Measurements from ENCODE around the gene DGCR2. TPM values are rescaled to one million over a fixed set of nuclear protein-coding genes. Genes with fewer than 3 reads are reported as not detected.

Gene DGCR2
- polyA plus RNA-seq, 1 donor from 2014 or later: 67.1 TPM

- Histone ChIP-seq H3K9ac (ENCODE audit: low read length) (no peak overlapping the region), H3K4me3 (ENCODE audit: low read length) (no peak overlapping the region), H4K20me1 (ENCODE audit: insufficient read depth) (no peaks in the 10 kb centered on the region), H3K27ac (ENCODE audit: low read length) (no peak overlapping the region), H2AFZ (ENCODE audit: low read depth, low read length) (no peak overlapping the region), H3K79me2 (replicated peaks; ENCODE audit: insufficient read depth, low read length) (no peaks in the 10 kb centered on the region), H3K4me2 (ENCODE audit: low read length) (no peak overlapping the region), H3K9me3 (ENCODE audit: low read length) (no peaks in the 10 kb centered on the region), H3K36me3 (ENCODE audit: insufficient read depth, low read length) (no peaks in the 10 kb centered on the region), H3K9me2 (ENCODE audit: insufficient read depth, low read length) (no peaks in the 10 kb centered on the region), H3K27me3 (ENCODE audit: insufficient read depth, low read depth, low read length) (no peaks in the 10 kb centered on the region), H3F3A (ENCODE audit: insufficient read depth, low read length, poor library complexity, severe bottlenecking) (no peaks in the 10 kb centered on the region)
- TF ChIP-seq SMC3 (conservative IDR thresholded peaks at IDR 0.05; ENCODE audit: poor library complexity) (no peak), TAF1 (IDR thresholded peaks at IDR 0.05; ENCODE audit: low read depth) (no peak), MXI1 (conservative IDR thresholded peaks at IDR 0.05; ENCODE audit: poor library complexity, severe bottlenecking) (no peak), RAD21 (conservative IDR thresholded peaks at IDR 0.05) (no peak)
- TF ChIP-seq, protein P1, sequence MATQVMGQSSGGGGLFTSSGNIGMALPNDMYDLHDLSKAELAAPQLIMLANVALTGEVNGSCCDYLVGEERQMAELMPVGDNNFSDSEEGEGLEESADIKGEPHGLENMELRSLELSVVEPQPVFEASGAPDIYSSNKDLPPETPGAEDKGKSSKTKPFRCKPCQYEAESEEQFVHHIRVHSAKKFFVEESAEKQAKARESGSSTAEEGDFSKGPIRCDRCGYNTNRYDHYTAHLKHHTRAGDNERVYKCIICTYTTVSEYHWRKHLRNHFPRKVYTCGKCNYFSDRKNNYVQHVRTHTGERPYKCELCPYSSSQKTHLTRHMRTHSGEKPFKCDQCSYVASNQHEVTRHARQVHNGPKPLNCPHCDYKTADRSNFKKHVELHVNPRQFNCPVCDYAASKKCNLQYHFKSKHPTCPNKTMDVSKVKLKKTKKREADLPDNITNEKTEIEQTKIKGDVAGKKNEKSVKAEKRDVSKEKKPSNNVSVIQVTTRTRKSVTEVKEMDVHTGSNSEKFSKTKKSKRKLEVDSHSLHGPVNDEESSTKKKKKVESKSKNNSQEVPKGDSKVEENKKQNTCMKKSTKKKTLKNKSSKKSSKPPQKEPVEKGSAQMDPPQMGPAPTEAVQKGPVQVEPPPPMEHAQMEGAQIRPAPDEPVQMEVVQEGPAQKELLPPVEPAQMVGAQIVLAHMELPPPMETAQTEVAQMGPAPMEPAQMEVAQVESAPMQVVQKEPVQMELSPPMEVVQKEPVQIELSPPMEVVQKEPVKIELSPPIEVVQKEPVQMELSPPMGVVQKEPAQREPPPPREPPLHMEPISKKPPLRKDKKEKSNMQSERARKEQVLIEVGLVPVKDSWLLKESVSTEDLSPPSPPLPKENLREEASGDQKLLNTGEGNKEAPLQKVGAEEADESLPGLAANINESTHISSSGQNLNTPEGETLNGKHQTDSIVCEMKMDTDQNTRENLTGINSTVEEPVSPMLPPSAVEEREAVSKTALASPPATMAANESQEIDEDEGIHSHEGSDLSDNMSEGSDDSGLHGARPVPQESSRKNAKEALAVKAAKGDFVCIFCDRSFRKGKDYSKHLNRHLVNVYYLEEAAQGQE (IDR thresholded peaks at IDR 0.05; ENCODE audit: borderline replicate concordance): no peak
Observed at GRCh38 chr22:19136915-19137314, 14.7 kb upstream of the DGCR2 start.

DNA sequence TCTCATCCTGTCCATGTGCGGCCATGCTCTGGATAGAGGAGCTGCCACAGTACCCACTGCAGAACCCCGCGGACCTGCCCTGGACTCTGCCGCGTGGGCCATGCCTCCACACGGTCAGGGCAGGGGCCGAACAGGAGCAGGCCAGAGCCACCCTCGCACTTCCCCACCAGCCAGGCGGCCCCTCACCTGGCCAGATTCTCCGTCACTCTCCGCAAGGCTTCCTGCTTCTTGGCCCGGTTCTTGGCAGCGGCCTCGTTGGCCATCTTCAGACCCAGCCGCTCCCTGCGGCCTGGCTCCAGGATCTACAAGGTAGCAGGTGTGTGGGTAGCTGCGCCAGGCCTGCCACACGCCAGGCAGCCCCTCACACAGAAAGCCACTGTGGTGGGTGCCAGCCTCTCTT, 12.7 kb upstream of the DGCR2 start:
- TF ChIP-seq TAF1 (IDR thresholded peaks at IDR 0.05; ENCODE audit: low read depth) (no peak), EP300 (conservative IDR thresholded peaks at IDR 0.05; ENCODE audit: poor library complexity, severe bottlenecking) (no peak), POLR2AphosphoS5 (IDR thresholded peaks at IDR 0.05) (no peak), SMC3 (conservative IDR thresholded peaks at IDR 0.05; ENCODE audit: poor library complexity) (no peak), MXI1 (conservative IDR thresholded peaks at IDR 0.05; ENCODE audit: poor library complexity, severe bottlenecking) (no peak), EZH2 (IDR thresholded peaks at IDR 0.05; ENCODE audit: borderline replicate concordance, insufficient read depth, low read length, poor library complexity, severe bottlenecking) (no peak), RAD21 (conservative IDR thresholded peaks at IDR 0.05) (no peak)
- TF ChIP-seq, protein P1 (IDR thresholded peaks at IDR 0.05; ENCODE audit: borderline replicate concordance): no peak
- TF ChIP-seq, protein P2, sequence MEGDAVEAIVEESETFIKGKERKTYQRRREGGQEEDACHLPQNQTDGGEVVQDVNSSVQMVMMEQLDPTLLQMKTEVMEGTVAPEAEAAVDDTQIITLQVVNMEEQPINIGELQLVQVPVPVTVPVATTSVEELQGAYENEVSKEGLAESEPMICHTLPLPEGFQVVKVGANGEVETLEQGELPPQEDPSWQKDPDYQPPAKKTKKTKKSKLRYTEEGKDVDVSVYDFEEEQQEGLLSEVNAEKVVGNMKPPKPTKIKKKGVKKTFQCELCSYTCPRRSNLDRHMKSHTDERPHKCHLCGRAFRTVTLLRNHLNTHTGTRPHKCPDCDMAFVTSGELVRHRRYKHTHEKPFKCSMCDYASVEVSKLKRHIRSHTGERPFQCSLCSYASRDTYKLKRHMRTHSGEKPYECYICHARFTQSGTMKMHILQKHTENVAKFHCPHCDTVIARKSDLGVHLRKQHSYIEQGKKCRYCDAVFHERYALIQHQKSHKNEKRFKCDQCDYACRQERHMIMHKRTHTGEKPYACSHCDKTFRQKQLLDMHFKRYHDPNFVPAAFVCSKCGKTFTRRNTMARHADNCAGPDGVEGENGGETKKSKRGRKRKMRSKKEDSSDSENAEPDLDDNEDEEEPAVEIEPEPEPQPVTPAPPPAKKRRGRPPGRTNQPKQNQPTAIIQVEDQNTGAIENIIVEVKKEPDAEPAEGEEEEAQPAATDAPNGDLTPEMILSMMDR (IDR thresholded peaks at IDR 0.05; ENCODE audit: poor library complexity, severe bottlenecking): no peak
- no peak overlapping the region for H3K4me3 ChIP-seq (ENCODE audit: low read length)
- no peaks in the 10 kb centered on the region for H4K20me1 ChIP-seq (ENCODE audit: insufficient read depth)
- H3F3A ChIP-seq (ENCODE audit: insufficient read depth, low read length, poor library complexity, severe bottlenecking): no peaks in the 10 kb centered on the region
- H3K9ac ChIP-seq (ENCODE audit: low read length): no peak overlapping the region
- H3K9me2 ChIP-seq (ENCODE audit: insufficient read depth, low read length): no peaks in the 10 kb centered on the region
- no peak overlapping the region for H3K4me2 ChIP-seq (ENCODE audit: low read length)
- H3K36me3 ChIP-seq (ENCODE audit: insufficient read depth, low read length): no peaks in the 10 kb centered on the region
- H3K79me2 ChIP-seq (replicated peaks; ENCODE audit: insufficient read depth, low read length): no peaks in the 10 kb centered on the region
- H3K9me3 ChIP-seq (ENCODE audit: low read length): no peaks in the 10 kb centered on the region
- H2AFZ ChIP-seq (ENCODE audit: low read depth, low read length): no peak overlapping the region
- no peaks in the 10 kb centered on the region for H3K27me3 ChIP-seq (ENCODE audit: insufficient read depth, low read depth, low read length)
- H3K27ac ChIP-seq (ENCODE audit: low read length): no peak overlapping the region
